Activated naive CD8-positive, alpha-beta T cell treated with anti-CD3 and anti-CD28 coated beads, Interleukin-2, amount 50 U/mL, for 24 hours (primary cell): ENCODE results near the gene KLHL6.
A peak's percentile ranks its signal among the peaks of the same experiment; 100 is the strongest.
"Not testable (repeated sequence)": the region's sequence is repeated elsewhere in the genome, so short reads cannot be mapped to it uniquely, and the experiment has no call there.

Source experiments
- ATAC-seq: fragments of 150-1000 bp; cut with Tn5 transposase; one replicate; pipeline ENCODE4 v1.10.0; 2021
- DNase-seq: peaks from one replicate; pipeline ENCODE4 v3.0.0; 2021
- H3K27ac Mint-ChIP-seq: one replicate; pipeline ENCODE4 v1.8.0; 2021; ENCODE audit warnings: mild to moderate bottlenecking, mixed read lengths
- H3K27me3 Mint-ChIP-seq: one replicate; pipeline ENCODE4 v1.8.0; 2021; ENCODE audit warnings: mixed read lengths
- H3K36me3 Mint-ChIP-seq: one replicate; pipeline ENCODE4 v1.8.0; 2021; ENCODE audit warnings: low read depth, mixed read lengths
- H3K4me1 Mint-ChIP-seq: one replicate; pipeline ENCODE4 v1.8.0; 2021; ENCODE audit warnings: mixed read lengths
- H3K4me3 Mint-ChIP-seq: one replicate; pipeline ENCODE4 v1.8.0; 2021; ENCODE audit warnings: mild to moderate bottlenecking, moderate library complexity, mixed read lengths
- H3K9me3 Mint-ChIP-seq: one replicate; pipeline ENCODE4 v1.8.0; 2021; ENCODE audit warnings: mixed read lengths

KLHL6 gene

DNA sequence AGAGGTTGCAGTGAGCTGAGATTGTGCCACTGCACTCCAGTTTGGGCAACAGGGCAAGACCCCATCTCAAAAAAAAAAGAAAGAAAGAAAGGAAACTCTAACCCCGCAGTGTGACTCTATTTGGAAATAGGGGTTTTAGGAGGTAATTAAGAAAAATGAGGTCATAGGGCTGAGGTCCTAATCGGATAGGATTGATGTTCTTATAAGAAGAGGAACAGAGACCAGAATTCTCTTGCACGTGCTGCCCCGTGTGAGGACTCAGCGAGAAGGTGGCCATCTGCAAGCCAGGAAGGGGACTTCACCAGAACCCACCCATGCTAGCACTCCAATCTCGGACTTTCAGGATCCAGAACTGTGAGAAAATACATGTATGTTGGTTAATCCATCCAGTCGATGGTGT is 25.8 kb downstream of the KLHL6 start:
- H3K27ac Mint-ChIP-seq, result no peak overlapping the region
- ATAC-seq (no peak), DNase-seq (no peak)
- H3K4me1 Mint-ChIP-seq, result peaks cover 55% of the 10 kb centered on the region
- H3K9me3 Mint-ChIP-seq, result no peaks in the 10 kb centered on the region
- no peak overlapping the region for H3K4me3 Mint-ChIP-seq
- no peaks in the 10 kb centered on the region for H3K27me3 Mint-ChIP-seq
- H3K36me3 Mint-ChIP-seq, result peaks cover 46% of the 10 kb centered on the region

GRCh38 chr3:183529185-183529584 is 26.3 kb downstream of the KLHL6 start:
- Mint-ChIP-seq H3K27me3 (no peaks in the 10 kb centered on the region), H3K27ac (no peak overlapping the region), H3K36me3 (peaks cover 51% of the 10 kb centered on the region), H3K9me3 (no peaks in the 10 kb centered on the region), H3K4me1 (peaks cover 54% of the 10 kb centered on the region), H3K4me3 (no peak overlapping the region)
- ATAC-seq, result no peak
- no peak for DNase-seq

- ATAC-seq, H3K27me3 Mint-ChIP-seq, H3K9me3 Mint-ChIP-seq, H3K27ac Mint-ChIP-seq, H3K4me3 Mint-ChIP-seq, DNase-seq: not testable (repeated sequence)
- peaks cover 51% of the 10 kb centered on the region for H3K4me1 Mint-ChIP-seq
- peaks cover 51% of the 10 kb centered on the region for H3K36me3 Mint-ChIP-seq
Measured at GRCh38 chr3:183528758-183529157, 26.7 kb downstream of the KLHL6 start.

DNA sequence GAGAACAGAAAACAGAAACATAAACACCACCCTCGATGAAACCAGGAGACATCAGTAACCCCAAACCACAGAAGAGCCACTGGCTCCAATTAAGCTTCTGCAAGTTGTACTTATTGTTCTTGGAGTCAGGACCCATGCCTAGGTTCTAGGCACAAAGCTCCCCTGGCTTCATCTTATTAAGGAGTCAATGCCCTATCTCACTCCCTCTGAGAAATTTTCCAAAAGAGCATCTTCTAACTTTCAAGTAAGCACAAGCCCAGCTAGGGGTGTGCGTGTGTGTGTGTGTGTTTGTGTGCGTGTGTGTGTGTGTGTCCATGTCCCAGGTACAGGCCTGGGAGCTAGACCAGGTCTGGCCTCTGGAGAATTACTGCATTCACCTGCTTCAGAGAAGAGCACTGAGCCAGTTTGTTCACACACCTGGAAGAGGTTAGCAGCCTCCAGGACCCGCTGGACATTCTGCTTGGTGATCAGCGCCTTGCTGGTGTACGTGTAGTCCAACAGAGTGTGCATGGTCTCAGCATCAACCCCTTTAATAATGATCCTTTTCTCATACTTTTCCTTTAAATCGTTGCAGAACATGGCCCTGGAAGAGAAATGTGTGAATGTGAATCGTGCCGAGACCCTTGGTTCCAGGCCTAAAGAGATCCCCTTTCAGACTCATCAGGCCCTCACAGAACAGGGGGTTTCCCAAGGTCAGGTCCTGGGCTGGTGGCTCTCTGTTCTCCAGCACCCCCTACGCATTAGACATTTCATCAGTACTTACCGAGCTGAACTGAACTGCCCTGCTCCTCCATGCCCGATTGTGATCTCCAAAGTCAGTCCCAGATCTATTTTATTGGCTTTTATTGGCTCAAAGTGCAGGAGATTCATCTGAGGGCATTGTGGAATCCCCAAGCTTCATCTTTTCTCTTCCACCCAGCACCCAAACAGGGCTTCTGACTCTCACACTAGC is 27.8 kb downstream of the KLHL6 start:
- H3K4me3 Mint-ChIP-seq, result peak overlapping the region; percentile 31
- ATAC-seq (peak; percentile 80), DNase-seq (no peak)
- peaks cover 44% of the 10 kb centered on the region for H3K4me1 Mint-ChIP-seq
- H3K36me3 Mint-ChIP-seq, result peaks cover 58% of the 10 kb centered on the region
- H3K27me3 Mint-ChIP-seq, result no peaks in the 10 kb centered on the region
- peak overlapping the region; percentile 53 for H3K27ac Mint-ChIP-seq
- H3K9me3 Mint-ChIP-seq, result no peaks in the 10 kb centered on the region

DNA sequence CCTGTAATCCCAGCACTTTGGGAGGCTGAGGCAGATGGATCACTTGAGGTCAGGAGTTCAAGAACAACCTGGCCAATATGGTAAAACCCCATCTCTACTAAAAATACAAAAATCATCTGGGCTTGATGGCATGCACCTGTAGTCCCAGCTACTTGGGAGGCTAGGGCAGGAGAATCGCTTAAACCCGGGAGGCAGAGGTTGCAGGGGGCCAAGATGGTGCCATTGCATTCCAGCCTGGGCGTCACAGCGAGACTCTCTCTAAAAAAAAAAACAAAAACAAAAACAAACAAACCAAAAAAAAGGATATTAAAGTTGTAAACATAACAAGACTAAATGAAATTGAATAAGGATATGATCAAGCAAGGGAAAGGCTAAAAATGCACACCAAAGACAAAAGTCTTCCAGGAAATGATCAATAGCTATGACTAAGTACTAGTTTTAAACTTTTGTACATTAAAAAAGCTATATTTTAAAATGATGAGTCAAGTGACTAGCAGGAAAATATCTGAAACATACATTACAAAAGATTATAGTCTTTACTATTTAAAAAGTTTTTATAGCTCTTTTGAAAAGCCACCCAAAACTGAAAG is 28.6 kb downstream of the KLHL6 start:
- Mint-ChIP-seq H3K36me3 (peaks cover 56% of the 10 kb centered on the region), H3K27ac (peak overlapping the region; percentile 53), H3K4me3 (peak overlapping the region; percentile 31), H3K9me3 (no peaks in the 10 kb centered on the region), H3K27me3 (no peaks in the 10 kb centered on the region), H3K4me1 (peaks cover 40% of the 10 kb centered on the region)
- no peak for ATAC-seq
- DNase-seq, result no peak

DNA sequence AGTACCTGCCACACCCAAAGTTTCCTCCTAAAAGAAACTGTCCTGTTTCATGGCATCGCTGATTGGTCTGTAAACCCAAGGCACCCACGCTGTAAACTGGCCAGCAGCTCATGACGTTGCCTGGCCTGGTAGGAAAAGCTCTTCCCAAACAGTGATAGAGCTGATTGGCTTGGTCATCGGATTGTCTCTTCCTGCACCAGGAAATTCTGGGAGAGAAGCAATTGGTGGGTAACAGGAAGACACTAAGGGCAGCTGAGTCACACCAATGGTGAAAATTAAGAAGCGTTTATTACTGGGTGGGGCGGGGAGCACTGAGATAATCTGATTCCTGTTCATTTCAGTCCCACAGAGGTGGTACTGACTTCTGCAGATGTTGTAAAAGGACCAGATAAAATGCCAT is 31.0 kb downstream of the KLHL6 start:
- H3K9me3 Mint-ChIP-seq, result no peaks in the 10 kb centered on the region

DNA sequence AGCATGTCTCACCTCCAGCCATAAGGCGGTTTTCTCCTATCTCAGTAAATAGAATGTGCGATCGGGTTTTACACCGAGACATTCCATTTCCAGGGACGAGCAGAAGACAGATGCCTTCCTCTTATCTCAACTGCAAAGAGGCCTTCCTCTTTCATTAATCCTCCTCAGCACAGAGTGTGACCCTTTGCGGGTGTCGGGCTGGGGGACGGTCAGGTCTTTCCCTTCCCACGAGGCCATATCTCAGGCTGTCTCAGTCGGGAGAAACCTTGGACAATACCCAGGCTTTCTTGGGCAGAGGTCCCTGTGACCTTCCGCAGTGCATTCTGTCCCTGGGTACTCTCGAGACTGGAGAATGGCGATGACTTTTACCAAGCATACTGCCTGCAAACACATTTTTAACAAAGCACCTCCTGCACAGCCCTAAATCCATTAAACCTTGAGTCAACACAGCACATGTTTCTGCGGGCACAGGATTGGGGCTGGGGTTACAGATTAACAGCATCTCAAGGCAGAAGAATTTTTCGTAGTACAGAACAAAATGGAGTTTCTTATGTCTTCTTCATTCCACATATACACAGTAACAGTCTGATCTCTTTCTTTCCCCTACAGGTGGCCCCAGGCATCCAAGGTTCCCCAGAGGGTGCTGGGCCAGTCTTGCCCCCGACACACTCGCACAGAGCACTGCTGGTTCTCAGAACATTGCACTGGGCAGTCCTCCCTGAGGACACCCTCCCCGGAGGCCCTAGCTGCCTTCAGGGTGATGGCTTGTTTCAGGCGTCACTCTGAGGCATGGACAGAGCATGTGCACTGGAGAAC is 34.6 kb downstream of the KLHL6 start:
- Mint-ChIP-seq H3K4me1 (peaks cover 43% of the 10 kb centered on the region), H3K36me3 (peaks cover 44% of the 10 kb centered on the region)
- not testable (repeated sequence) for H3K4me3 Mint-ChIP-seq, ATAC-seq, DNase-seq, H3K27ac Mint-ChIP-seq, H3K9me3 Mint-ChIP-seq, H3K27me3 Mint-ChIP-seq

More for the DNA sequence above, 31.0 kb downstream of the KLHL6 start:
- H3K4me1 Mint-ChIP-seq, result peaks cover 36% of the 10 kb centered on the region
- ATAC-seq, result no peak
- no peaks in the 10 kb centered on the region for H3K27me3 Mint-ChIP-seq
- H3K36me3 Mint-ChIP-seq, result peaks cover 52% of the 10 kb centered on the region
- no peak overlapping the region for H3K4me3 Mint-ChIP-seq
- no peak for DNase-seq
- no peak overlapping the region for H3K27ac Mint-ChIP-seq

DNA sequence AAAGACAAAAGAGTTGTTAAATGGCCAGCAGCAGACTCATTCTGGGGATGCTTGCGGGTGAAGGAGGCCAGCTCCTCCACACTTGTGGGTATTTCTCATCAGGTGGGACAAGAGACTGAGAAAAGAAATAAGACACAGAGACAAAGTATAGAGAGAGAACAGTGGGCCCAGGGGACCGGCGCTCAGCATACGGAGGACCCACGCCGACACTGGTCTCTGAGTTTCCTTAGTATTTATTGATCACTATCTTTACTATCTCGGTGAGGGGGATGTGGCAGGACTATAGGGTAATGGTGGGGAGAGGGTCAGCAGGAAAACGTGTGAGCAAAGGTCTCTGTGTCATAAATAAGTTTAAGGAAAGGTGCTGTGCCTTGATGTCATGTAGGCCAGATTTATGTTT is 35.2 kb downstream of the KLHL6 start:
- H3K9me3 Mint-ChIP-seq, H3K4me3 Mint-ChIP-seq, H3K27ac Mint-ChIP-seq, DNase-seq, H3K27me3 Mint-ChIP-seq, ATAC-seq: not testable (repeated sequence)
- peaks cover 45% of the 10 kb centered on the region for H3K4me1 Mint-ChIP-seq
- peaks cover 41% of the 10 kb centered on the region for H3K36me3 Mint-ChIP-seq

DNA sequence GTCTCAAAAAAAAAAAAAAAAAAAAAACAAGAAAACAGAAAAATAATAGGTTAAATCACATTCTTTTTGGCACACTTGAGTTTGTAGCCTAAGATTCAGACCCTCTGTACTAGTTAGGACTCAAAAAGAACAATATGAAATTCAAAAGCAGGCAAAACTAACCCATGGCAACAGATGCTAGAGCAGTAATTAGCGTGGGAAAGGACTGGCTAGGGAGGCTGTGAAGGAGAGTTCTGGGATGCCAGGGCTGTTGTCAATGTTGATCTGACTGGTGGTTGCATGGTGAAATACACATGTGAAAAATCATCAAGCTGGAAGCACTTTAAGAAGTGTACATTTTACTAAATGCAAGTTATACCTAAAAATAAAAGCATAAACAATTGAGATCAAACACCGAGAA is 35.6 kb downstream of the KLHL6 start:
- H3K36me3 Mint-ChIP-seq, result peaks cover 39% of the 10 kb centered on the region
- no peak overlapping the region for H3K4me3 Mint-ChIP-seq
- ATAC-seq (no peak), DNase-seq (no peak)
- H3K9me3 Mint-ChIP-seq, result no peaks in the 10 kb centered on the region
- H3K27ac Mint-ChIP-seq, result no peak overlapping the region
- peaks cover 47% of the 10 kb centered on the region for H3K4me1 Mint-ChIP-seq
- H3K27me3 Mint-ChIP-seq, result no peaks in the 10 kb centered on the region

- DNase-seq (no peak), ATAC-seq (no peak)
- H3K27ac Mint-ChIP-seq, result peak overlapping the region; percentile 23
- H3K9me3 Mint-ChIP-seq, result no peaks in the 10 kb centered on the region
- no peak overlapping the region for H3K4me3 Mint-ChIP-seq
- peaks cover 58% of the 10 kb centered on the region for H3K4me1 Mint-ChIP-seq
- no peaks in the 10 kb centered on the region for H3K27me3 Mint-ChIP-seq
- H3K36me3 Mint-ChIP-seq, result peaks cover 40% of the 10 kb centered on the region
Measured at GRCh38 chr3:183518491-183519251, 36.8 kb downstream of the KLHL6 start.

- Mint-ChIP-seq H3K27me3 (no peaks in the 10 kb centered on the region), H3K4me3 (no peak overlapping the region), H3K27ac (peak overlapping the region; percentile 61), H3K36me3 (peaks cover 37% of the 10 kb centered on the region), H3K4me1 (peaks cover 67% of the 10 kb centered on the region), H3K9me3 (no peaks in the 10 kb centered on the region)
- ATAC-seq, result no peak
- no peak for DNase-seq
Measured at GRCh38 chr3:183517607-183518006, 37.9 kb downstream of the KLHL6 start.

- H3K27me3 Mint-ChIP-seq, result no peaks in the 10 kb centered on the region
- H3K27ac Mint-ChIP-seq, result peak overlapping the region; percentile 71
- H3K4me1 Mint-ChIP-seq, result peaks cover 77% of the 10 kb centered on the region
- peak overlapping the region; percentile 34 for H3K4me3 Mint-ChIP-seq
- H3K9me3 Mint-ChIP-seq, result no peaks in the 10 kb centered on the region
- peaks cover 37% of the 10 kb centered on the region for H3K36me3 Mint-ChIP-seq
- peak; percentile 34 for DNase-seq
- peak; percentile 77 for ATAC-seq
Measured at GRCh38 chr3:183515968-183516851, 39.3 kb downstream of the KLHL6 start.

- Mint-ChIP-seq H3K4me3 (no peak overlapping the region), H3K27me3 (no peaks in the 10 kb centered on the region), H3K27ac (peak overlapping the region; percentile 64), H3K36me3 (peaks cover 30% of the 10 kb centered on the region), H3K4me1 (peaks cover 72% of the 10 kb centered on the region), H3K9me3 (no peaks in the 10 kb centered on the region)
- no peak for ATAC-seq
- no peak for DNase-seq
Measured at GRCh38 chr3:183514021-183514420, 41.5 kb downstream of the KLHL6 start.
